Measurements from ENCODE around the gene XIRP2.
"Not testable (repeated sequence)": the region's sequence is repeated elsewhere in the genome, so short reads cannot be mapped to it uniquely, and the experiment has no call there.

XIRP2 gene

DNA sequence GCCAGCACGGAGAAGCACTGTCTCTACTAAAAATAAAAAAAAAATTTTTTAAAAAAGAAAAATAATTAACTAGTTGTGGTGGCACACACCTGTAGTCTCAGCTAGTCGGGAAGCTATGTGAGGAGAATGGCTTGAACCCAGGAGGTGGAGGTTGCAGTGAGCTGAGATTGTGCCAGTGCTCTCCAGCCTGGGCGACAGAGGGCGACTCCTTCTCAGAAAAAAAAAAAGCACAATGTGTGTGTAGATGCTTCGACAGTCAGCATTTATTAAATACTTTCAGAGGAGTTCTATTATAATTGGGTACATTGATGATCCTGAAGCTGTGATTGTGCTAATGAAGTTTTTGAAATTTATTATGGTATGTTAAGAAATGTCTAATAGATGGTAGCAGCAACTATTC is 46.5 kb downstream of the XIRP2 start:
- no peak for DNase-seq

GRCh38 chr2:166942377-166942776 is 54.1 kb downstream of the XIRP2 start:
- no peak for DNase-seq

GRCh38 chr2:166944909-166945308 is 56.6 kb downstream of the XIRP2 start:
- DNase-seq = no peak

- no peak for DNase-seq
These were observed 69.4 kb downstream of the XIRP2 start for GRCh38 chr2:166957686-166958085.

DNA sequence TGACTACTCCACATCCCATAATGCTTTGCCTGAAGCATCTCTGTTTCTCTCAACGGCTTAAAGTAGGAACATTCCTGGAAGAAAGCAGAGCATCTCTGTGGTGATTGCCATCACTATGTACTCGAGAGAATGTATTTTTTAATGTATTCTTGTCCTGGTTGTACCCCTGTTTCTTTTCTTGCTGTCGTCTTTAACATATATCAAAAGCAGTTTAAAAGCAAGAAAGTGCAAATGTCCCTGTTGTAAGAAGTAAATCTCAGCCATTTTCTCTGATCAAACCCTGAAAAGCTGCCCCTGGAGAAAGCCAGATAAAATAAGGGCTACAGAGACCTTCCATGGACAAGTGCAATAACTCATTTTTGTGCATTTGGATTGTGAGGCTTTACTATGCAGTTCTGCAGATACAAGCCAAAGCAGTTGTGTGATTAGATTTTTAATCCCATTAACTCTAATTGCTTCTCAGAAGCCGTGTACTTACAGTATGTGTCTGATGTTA is 70.8 kb downstream of the XIRP2 start:
- DNase-seq = no peak

DNA sequence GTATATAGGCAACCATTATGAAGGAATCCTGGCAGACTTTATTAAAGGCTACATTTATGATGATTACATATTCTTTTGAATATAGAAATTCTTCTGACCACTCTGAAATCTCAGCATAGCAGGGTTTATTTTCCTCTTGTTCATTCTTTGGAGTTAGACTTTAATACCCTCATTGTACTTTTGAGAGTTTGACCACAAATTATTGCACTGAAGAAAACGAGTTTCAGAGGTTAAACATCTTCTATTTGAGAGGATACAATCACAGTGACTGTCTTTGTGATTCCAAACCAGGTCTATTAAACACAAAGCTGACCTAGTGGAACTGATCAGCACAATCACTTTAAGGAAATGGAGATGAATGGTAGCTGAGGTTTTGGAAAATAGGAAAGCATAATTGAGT is 71.3 kb downstream of the XIRP2 start:
- DNase-seq = no peak

DNA sequence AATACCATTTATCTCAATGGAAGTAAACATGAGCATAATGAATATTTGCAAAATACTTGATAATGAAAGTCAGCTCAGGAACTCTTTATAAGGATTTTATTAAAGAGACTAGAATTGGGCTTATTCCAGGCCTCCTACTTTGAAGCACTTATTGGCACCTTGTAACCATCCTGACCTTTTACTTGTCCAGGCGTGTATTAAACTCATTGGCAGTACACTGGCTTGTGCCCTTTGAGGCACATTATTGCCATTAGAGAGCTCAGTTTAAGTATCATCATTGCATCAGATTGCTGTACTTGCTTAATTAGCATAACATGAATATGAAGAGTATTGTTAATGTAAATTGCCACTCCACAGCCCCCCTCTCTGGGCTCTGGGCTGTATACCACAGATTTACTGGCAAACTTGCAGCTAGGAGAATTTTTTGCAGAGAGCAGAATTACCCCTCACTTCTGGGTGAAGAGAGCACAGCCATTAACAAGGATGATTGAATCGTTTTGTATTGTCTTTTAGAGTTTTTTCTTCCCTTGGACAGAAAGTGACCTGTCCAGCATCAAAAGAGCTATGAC is 72.5 kb downstream of the XIRP2 start:
- DNase-seq = no peak

DNA sequence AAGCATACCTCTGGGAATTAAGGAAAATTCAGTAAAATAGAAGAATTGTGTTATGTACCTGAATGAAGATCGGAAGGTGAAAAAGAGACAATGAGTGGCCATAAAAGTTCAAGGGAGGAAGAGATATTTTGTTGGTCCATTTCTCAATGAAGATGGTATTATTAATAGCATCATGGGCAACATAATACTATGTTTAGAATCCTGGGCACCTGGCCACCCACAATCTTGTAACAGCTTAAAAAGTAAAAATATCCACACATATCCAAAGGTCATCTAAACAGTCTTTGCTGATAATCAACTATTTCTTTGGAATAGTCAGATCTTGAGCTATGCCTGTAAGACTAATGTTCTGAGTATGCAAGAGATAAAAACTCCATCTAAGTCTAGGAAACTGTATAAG is 73.7 kb downstream of the XIRP2 start:
- DNase-seq = no peak

DNA sequence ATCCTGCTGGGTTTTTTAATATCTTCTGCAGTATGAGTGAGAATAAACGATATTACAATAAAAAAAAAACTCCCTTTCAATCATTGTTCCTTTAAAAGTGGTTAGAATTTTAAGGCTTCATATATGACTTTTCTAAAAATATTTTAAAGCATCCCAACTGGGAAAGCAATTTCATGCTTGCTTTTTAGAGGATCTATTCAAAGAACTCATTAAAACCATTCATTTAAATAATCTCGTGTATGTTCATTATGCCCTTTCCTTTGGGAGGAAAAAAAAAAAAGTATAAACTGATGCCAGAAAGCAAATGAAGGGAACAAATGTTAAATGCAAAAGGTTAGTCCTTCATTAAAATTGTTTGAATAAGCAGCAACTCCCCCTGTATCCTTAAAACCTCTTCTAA is 81.2 kb downstream of the XIRP2 start:
- no peak for DNase-seq

GRCh38 chr2:166972002-166972401 is 83.7 kb downstream of the XIRP2 start:
- DNase-seq = no peak

DNA sequence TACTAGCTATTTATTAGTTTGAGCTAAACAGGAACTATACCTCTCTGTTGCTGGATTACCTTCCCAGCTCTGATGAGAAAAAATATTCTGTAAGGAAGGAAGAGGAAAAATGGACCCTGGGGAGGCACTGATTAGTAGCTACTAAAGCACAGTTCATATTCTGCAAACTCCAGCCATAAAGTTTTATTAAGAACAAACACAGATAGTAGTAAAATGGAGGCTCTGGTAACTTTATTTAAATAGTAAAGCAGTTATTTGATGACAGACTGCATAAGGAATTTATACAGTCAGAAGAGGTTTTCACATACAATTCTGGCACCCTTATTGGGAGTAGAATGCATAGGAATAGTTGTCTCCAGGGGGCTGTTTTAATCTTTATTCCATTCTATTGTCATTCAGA is 84.1 kb downstream of the XIRP2 start:
- DNase-seq = no peak

DNA sequence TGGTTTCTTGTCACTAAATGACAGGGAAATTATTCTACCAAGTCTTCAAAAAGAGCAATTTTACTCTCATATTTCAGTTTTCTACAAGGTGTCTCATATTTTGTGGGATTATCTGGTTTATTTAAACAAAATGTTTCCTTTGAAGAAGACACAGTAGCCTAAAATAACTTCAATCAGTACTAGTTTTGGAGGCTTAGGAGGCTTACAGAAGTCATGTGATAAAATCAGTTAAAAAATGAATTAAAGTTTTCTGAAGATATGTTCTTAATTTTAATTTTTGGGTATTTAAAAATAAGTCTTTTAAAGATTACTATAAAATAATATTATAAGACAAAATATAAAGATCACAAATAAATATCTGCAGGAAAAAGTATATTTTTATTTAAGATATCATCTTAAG is 95.9 kb downstream of the XIRP2 start:
- DNase-seq = no peak

DNA sequence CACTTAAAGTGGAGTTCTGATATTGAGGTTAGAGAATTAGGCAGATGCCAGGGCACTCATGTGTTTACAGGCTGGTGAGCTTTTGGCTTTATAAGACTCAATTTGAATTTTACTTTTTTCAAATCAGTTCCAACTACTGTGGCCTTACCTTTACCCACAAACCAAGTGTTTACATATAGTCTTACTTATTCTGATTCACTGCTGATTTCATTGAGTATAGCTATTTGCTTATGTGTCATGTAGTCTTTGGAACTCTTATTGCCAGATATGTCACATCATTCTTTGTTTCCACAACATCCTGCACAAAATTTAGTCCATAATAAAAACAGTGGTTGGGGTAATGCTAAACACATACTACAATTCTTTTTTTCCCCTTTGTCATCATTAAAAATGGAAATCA is 96.5 kb downstream of the XIRP2 start:
- DNase-seq = no peak

GRCh38 chr2:166994588-166995336 is 106.5 kb downstream of the XIRP2 start:
- no peak for DNase-seq

DNA sequence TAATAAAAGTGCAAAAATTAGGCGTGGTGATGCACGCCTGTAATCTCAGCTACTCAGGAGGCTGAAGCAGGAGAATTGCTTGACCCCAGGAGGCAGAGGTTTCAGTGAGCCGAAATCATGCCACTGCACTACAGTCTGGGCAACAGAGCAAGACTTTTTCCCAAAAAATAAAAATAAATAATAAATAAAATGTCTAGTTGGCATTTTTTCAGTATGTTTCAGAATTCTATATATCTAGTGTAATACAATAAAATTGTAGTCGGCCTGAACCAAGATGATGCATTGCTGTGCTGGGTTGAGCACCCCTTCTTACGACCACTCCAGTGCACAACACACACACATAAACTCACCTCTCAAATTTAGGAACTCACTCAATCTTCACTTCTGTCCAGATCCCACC is 108.2 kb downstream of the XIRP2 start:
- DNase-seq = no peak

DNA sequence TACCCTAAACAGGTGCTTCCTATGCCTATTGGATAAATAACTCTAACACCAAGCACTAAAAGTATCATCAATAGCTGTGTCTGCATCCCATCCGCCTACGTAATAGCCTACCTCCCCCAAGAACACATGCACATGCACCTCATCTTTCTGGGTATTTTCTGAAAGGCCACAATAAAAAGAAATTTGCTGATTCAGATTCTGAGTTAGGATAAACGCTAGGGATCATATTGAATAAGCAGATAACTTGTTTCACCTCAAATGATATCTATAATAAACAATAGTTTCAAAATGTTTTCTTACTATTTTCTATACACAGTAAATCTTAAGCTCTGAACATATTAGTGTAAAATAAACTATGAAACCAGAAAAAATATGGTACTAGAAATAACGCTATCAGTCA is 112.9 kb downstream of the XIRP2 start:
- no peak for DNase-seq

DNA sequence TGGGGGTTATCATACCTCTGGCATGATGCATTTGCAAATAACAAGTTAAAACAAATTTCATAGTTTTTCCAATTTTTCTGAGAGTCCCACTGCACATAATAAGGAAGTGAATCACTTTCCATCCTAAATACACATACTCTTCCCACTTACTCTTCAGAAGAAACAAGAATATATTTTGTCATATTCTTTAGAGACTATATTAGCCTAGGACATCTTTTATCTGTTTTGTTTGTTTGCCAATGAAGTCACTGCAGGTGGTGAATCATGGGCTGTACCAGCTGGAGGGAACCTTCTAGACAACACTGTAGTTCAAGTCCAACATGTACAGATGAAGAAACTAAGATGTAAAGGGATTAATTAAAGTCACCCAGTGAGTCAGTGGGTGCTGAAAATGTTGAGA is 116.8 kb downstream of the XIRP2 start:
- DNase-seq = no peak

GRCh38 chr2:167013227-167013626 is 124.9 kb downstream of the XIRP2 start:
- no peak for DNase-seq

DNA sequence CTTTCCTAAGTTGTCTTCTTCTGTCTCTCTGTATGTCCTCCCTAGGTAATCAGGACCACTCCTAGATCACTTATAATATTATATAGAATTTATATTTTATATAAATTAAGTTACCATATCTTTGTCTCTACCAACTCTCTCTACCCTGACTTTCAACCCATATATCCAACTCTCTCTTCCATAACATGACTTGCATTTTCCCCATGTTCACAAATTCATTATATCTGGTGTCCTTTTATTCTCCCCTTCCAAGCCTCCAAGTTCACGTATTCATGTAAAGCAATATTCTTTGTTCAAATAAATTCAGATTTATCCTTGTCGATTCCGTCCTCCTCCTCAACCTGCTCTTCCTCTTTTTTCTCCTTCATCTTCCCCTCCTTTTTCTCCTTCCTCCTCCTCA is 127.5 kb downstream of the XIRP2 start:
- no peak for DNase-seq

GRCh38 chr2:167017021-167017420 is 128.7 kb downstream of the XIRP2 start:
- no peak for DNase-seq

- no peak for DNase-seq
These were observed 130.3 kb downstream of the XIRP2 start for GRCh38 chr2:167018590-167018989.

- no peak for DNase-seq
These were observed 140.2 kb downstream of the XIRP2 start for GRCh38 chr2:167028503-167028902.

- DNase-seq = not testable (repeated sequence)
These were observed 146.7 kb downstream of the XIRP2 start for GRCh38 chr2:167034976-167035375.

DNA sequence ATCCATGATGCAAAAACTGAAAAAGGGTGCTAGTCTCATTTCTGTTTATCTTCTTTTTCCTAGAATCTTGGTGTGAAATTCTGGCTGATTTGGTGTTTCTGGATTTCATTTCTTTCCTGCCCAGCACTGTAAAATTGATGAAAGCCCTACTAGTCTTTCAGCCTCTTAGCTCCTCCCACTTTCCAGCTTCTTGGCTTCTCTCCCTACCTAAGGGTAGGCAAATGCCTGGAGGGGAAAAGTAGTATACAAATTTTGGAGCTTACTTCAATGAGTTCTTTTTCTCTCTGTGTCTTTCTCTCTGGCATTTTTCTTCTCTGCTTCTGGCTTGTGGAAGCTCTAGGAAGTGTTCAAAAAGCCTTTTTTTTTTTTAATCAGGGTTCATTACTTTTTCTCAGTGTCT is 160.5 kb downstream of the XIRP2 start:
- no peak for DNase-seq

DNA sequence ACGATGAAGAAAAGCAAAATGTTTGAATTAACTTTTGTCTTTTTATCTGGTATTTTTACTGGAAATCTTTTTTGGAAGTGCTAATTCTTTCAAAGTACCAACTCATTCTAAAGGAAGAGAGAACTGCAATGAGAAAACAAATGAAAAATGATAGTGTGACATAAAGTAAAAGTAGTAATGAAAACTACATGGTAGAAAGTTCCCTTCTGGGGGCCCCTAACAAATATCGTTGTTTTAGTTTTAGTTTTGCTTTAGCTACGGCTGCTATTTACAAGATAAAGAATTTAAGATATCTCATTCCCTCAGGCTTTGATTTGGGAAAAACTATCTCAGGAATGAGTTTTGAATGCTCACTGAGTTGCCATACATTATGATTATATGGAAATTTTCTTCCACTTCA is 161.4 kb downstream of the XIRP2 start:
- no peak for DNase-seq

Data from NCI-H446 treated with DMSO at 0.1 percent for 48 hours (cell line).